GM13977 (cell line): ENCODE measurements around the gene FBXO2.
A peak's percentile ranks its signal among the peaks of the same experiment; 100 is the strongest.

ENCODE experiments used
- DNase-seq: peaks from one replicate; pipeline ENCODE4 v3.0.0; 2012; ENCODE audit warnings: low spot score
- in situ Hi-C: fragments of 300-500 bp; cut with MboI; formaldehyde crosslinking; loops from one replicate; pipeline ENCODE4 v1.12.0; 2022; ENCODE audit warnings: low sequenced_read_pairs, low pct_unique_long_range_greater_than_20kb, mixed read lengths, inconsistent platforms; ENCODE audit not compliant: unreplicated experiment
- TF ChIP-seq, protein P1 (sequence below): IDR thresholded peaks from 2 replicates; pipeline ENCODE4 v1.5.1; 2012; ENCODE audit warnings: mild to moderate bottlenecking, control low read depth; ENCODE audit not compliant: insufficient read depth; ENCODE audit errors: extremely low read depth, missing control alignments

The FBXO2 gene

DNA sequence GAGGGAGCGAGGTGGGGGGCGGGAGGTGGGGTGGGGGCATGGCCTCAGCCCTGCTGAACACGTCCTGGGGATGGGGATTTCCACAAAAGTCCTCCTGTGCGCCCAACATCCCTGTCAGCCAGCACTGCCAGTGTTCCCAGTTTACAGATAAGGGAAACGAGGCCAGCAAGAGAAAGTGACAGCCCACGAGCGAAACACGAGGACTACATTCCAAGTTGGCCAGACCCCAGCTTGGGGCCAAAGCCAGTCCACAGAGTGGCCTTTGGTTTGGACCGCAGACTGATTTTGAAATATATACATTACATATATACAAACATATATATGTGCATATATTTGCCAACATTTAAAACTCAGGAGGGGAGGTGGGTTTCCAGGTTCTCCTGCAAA is 5.0 kb downstream of the FBXO2 start:
- in situ Hi-C loops: loop anchor here (25.0 kb wide), 2 partner anchors 312 to 612 kb away; partner anchors contain the start of gene MASP2
- TF ChIP-seq, protein P1, sequence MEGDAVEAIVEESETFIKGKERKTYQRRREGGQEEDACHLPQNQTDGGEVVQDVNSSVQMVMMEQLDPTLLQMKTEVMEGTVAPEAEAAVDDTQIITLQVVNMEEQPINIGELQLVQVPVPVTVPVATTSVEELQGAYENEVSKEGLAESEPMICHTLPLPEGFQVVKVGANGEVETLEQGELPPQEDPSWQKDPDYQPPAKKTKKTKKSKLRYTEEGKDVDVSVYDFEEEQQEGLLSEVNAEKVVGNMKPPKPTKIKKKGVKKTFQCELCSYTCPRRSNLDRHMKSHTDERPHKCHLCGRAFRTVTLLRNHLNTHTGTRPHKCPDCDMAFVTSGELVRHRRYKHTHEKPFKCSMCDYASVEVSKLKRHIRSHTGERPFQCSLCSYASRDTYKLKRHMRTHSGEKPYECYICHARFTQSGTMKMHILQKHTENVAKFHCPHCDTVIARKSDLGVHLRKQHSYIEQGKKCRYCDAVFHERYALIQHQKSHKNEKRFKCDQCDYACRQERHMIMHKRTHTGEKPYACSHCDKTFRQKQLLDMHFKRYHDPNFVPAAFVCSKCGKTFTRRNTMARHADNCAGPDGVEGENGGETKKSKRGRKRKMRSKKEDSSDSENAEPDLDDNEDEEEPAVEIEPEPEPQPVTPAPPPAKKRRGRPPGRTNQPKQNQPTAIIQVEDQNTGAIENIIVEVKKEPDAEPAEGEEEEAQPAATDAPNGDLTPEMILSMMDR: no peak
- DNase-seq: no peak

DNA sequence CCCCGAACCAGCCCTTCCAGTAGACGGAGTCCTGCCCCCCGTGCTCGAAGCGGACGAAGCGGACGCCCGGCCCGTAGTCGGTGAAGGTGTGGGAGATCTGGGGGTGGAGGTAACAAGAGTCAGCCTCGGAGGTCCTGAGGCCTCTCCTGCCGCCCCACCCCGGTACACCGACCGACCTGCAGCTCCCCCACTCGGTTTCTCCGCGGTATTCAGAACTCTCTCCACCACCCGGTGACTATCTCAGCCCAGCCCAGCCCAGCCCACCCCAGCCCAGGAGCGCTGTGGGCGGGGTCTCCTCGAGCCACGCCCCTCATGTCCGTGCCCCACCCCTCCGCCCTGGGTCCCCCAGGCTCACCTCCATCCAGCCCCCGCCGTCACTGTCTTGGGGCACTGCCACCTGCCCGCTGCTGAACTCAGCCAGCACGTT is 5.5 kb downstream of the FBXO2 start:
- DNase-seq: no peak
- TF ChIP-seq, protein P1: no peak
- in situ Hi-C loops: loop anchor here (25.0 kb wide), 2 partner anchors 311 to 611 kb away; partner anchors contain the start of gene MASP2

DNA sequence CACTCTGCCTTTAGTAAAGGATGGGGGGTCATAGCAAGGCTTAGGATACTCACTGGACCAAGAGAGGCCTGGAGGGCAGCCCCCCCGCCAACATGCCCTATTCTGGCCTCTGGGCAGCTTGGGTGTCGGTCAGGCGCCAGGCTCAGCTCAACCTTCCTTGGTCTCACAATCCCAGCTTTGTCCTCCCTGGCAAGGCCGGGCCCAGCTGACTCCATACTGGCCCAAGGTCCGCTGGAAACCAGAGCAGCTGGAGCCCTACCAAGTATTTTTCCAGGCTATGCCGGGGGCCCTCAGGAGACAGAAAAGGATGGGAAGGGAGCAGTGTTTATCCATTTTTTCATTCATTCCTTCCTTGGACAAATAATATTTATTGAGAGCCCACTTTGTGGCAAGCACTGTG is 6.2 kb downstream of the FBXO2 start:
- TF ChIP-seq, protein P1: no peak
- DNase-seq: no peak
- in situ Hi-C loops: loop anchor here (25.0 kb wide), 2 partner anchors 311 to 611 kb away; partner anchors contain the start of gene MASP2

DNA sequence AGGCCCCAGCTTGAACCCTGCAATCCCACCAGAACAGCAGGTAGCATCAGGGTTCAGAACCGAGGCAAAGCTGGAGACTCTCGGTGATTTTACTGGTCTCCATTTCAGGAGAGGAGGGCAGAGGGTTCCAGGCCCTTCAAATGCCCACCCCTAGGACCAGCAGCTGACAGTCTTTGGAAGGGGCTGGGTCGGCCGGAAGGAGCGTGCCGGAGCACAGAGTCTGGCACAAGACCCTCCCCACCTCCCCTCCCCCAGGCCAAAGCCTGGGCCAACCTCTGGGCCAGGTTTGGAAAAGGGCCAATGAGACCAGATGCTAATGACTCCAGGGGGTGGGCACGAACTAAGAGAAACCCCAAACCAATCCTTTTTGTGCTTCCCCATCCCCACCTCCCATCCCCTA is 6.9 kb downstream of the FBXO2 start:
- TF ChIP-seq, protein P1: no peak
- DNase-seq: no peak
- in situ Hi-C loops: loop anchor here (25.0 kb wide), 2 partner anchors 310 to 610 kb away; partner anchors contain the start of gene MASP2

DNA sequence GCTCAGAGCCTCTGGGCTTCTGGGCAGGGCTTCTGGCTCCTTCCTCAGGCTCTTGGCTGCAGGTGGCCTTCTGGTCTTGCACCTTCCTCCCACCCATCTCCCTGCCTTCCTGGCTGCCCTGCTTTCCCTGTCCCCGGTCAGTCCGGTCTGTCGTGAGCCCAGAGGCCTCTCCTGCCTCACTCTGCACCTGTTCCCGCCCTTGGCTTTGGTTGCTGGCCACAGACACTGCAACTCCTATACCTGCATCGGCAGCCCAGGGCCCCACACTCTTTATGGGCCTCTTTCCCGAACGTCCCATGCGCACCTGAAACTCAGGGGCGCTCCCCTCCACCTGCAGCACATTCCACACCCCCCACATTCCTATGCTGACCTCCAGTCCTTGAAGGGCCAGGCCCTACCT is 7.9 kb downstream of the FBXO2 start:
- in situ Hi-C loops: loop anchor here (25.0 kb wide), 2 partner anchors 309 to 609 kb away; partner anchors contain the start of gene MASP2
- DNase-seq: no peak

DNA sequence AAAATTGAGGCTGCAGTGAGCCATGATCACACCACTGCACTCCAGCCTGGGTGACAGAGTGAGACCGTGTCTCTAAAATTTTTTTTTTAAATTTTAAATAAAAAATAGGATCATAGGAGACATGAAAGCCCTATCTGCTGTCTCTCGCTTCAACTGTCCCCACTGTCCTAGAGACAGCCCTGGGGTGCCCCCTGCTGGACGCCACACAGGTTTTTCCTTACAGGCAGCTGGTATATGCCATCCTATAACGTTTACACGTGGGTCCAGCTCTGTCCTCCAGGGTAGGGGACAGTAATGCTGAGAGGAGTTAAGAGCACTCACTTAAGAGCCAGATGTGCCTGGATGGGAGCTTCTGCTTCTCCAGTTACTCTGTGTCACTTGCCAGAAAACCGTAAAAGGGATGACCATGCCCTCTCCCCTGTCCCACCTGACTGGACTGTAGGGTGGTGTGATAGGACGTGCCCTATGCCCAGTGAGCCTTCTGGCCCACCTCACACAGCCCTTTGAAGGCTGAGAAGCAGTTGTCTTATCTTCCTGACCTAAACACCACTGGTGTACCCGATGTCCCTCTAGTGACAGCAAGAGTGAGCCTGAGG is 8.5 kb downstream of the FBXO2 start:
- in situ Hi-C loops: loop anchor here (25.0 kb wide), 2 partner anchors 308 to 608 kb away; partner anchors contain the start of gene MASP2
- TF ChIP-seq, protein P1: peak; percentile 78
- DNase-seq: peak; percentile 78

More for the DNA sequence above, 7.9 kb downstream of the FBXO2 start:
- TF ChIP-seq, protein P1: no peak

DNA sequence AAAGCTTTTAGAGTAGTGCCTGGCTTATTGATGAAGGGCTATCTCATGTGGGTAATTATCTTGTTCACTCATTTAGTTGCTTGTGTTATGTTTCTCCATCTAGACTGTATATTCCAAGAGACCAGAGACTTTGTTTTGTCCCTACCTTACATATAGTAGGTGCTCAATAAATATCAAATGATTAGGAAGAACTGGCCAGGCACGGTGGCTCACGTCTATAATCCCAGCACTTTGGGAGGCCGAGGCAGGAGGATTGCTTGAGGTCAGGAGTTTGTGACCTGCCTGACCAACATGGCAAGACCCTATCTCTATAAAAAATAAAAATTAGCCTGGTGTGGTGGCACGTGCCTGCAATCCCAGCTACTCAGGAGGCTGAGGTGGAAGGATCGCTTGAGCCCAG is 9.0 kb downstream of the FBXO2 start:
- in situ Hi-C loops: loop anchor here (25.0 kb wide), 2 partner anchors 308 to 608 kb away; partner anchors contain the start of gene MASP2
- TF ChIP-seq, protein P1: no peak
- DNase-seq: no peak
